NCI-H446 (cell line): ENCODE results near the gene BIN1.

Experiments
- DNase-seq, 2 experiments: peaks; one replicate each; lab custom pipeline; 2025; lab: John Stamatoyannopoulos, UW

Gene BIN1, protein sequence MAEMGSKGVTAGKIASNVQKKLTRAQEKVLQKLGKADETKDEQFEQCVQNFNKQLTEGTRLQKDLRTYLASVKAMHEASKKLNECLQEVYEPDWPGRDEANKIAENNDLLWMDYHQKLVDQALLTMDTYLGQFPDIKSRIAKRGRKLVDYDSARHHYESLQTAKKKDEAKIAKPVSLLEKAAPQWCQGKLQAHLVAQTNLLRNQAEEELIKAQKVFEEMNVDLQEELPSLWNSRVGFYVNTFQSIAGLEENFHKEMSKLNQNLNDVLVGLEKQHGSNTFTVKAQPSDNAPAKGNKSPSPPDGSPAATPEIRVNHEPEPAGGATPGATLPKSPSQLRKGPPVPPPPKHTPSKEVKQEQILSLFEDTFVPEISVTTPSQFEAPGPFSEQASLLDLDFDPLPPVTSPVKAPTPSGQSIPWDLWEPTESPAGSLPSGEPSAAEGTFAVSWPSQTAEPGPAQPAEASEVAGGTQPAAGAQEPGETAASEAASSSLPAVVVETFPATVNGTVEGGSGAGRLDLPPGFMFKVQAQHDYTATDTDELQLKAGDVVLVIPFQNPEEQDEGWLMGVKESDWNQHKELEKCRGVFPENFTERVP

DNA sequence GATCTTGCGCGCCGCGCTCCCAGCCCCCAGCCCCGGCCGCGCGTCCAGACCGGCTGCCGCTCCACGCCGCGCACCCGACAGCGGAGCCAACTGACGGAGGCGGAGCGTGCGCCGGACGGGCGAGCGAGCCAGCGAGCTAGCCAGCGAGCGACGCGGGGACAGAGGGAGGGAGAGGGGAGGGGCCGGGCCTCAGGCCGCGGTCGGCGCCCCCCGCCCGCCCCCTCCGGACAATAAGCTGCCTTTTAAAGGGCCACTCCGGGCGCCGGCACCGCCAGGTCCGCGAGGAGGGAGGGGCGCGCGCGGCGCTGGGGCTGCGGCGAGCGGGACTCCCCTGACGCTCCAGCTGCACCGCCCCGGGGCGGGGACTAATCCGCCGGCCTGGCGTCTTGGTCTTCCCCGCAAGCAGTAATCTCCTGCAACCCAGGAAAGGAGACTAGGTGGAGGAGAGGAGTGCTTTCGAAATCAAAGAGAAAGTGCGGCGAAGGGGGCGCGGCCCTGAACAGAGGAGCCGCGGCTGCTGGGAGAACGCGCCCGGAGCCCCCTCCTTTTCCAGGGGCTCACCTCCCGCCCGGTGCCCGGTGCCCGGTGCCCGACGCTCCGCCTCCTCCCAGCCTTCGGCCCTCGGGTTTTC, at the start of gene BIN1:
Gene BIN1, minus strand, starts transcription at position 164 of the 631 bp plus-strand sequence. CDS start 211 bp downstream, outside the sequence.
- DNase-seq: peak in 1 of 2 experiments; percentile 23

DNA sequence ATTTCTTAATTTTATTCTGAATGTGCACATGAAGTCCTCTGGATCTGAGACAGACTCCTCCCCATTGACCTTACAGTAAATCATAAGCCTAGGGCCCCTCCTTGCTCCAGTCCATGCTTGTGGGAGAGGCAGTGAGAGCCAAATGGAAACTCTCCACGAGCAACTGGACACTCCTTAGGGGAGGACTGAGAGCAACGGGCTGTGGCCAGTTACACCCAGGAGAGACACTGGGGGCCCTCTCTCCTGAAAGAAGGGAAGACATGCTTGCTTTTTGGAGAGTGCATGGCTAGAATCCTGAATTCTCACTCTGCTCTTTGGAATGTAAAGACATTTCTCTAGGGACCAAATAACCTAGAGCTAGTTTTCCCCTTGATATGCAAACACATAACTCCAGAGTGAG, 49.0 kb upstream of the BIN1 start:
- DNase-seq: no peak

DNA sequence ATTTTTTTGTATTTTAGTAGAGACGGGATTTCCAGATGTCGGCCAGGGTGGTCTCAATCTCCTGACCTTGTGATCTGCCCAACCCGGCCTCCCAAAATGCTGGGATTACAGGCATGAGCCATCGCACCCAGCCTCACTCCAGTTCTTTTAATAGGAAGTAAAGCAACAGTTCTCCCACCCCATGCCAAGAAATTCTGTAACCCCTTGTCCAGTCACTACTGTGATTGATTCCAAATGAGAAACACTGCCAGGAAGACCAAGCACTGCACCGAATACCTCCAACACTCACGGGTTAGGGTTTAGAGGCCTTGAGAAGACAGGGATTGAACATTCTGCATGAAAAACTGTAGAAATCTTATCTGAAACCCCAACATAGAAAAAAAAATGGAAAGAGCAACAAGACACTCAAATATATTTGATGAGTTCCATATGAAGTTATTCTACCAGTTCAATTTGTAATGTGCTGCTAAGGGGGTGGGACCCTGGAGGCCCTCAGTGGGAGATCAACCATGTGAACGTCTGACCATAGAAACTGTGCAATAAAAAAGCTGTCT, 48.2 kb upstream of the BIN1 start:
- no peak for DNase-seq

DNA sequence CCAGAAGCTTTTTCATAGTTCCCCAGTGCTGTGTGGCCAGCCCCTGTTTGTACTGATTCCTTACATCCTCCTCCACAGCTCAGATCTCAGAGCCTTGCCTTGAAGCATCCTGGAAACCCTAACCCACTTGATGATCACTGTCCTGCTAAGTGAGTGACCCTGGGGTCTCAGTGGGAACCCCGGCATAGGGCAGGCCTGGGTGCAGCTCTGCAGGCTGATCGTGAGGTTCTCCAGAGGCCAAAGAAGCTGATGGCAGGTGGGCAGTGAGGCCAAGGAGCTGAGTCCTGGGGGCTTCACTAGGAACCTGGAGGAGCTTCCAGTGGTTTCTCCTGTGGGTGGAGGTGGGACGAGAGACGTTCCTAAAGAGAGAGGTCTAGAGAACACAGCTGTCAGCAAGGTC, 47.4 kb upstream of the BIN1 start:
- no peak for DNase-seq

DNA sequence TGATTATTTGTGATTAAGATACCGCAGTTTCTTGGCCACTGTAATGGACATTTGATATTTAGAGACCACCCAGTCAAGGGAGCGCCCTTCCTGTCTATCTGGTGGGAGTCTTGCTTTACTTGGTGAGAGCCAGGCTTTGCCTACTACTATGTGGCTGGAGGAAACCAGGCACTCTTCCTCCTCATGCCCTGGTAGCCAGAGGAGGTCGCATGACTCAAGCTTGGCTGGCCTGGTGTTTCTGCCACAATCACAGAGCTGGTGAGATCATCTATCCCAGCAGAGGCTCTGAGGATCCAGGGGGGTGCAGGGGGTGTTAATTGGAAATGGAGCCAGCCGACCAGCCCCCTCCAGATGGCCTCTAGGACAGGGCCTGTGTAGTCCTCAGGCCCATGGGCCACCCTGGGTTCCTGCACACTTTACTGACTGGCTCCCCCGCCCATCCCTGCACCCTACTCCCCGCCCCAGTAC, 46.8 kb upstream of the BIN1 start:
- DNase-seq: no peak

DNA sequence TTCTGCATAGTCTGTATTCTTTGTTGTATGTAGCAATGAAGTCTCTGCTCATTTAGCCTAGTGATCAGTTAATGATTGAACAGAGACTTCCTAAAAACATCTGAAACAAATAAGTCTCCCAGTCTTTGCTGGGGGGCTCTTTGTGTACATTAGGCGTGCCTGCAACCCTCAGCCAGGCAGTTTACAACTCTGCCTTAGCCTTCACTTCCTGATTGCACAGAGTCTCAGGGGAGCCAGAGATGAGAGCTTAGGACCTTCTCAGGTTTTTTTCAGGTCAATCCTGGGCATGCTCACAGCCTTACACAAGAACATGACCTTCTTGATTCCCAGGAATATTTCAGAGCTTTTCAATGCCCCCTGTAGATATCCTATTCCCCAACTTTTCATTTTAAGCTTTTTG, 44.0 kb upstream of the BIN1 start:
- DNase-seq: no peak

DNA sequence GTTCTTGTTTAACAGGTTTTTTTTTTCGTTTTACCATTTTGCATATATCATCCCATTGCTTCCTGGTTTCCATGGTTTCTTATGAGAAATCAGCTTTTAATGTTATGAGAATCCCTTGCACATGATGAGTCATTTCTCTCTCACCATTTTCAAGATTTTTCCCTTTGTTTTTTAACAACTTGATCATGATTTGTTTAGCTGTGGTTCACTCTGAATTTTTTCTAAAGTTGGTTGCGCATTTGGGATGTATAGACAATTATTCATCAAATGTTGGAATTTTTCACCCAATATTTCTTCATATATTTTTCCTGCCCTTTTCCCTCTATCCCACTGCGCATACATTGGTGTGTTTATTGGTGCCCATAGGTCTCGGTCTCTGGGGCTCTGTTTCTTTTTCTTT, 42.4 kb upstream of the BIN1 start:
- no peak for DNase-seq

DNA sequence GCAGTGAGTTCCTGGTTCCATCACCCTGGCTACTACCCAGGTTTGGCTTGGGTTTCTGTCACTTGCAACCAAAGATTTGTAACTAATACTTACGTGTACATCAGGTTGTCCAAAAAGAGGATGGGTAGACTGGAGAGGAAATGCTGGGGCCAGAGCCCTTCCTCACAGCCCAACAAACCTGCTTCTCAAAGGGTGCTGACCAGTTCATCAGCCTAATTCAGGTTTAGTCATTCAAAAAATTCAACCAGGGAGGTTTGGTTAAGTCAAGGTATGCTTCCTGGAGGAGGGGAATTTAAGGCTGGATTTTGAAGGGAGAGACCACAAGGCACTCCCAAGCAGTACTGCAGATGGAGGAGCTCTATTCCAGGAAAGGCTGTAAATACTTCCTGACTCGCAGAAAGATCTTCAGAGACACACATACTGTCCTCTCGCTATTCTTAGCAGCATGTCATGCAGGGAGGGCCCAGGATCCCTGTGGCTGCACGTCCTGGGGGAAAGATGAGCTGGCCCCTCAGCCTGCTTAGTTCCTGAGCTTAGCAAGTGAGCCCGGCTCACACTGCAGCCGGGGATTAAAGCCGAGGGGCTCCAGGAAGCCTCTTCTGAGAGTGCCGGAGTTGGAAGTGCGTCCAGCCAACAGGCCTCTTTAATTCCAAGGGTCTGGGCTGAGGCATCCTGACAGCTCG, 40.0 kb upstream of the BIN1 start:
- DNase-seq: no peak

DNA sequence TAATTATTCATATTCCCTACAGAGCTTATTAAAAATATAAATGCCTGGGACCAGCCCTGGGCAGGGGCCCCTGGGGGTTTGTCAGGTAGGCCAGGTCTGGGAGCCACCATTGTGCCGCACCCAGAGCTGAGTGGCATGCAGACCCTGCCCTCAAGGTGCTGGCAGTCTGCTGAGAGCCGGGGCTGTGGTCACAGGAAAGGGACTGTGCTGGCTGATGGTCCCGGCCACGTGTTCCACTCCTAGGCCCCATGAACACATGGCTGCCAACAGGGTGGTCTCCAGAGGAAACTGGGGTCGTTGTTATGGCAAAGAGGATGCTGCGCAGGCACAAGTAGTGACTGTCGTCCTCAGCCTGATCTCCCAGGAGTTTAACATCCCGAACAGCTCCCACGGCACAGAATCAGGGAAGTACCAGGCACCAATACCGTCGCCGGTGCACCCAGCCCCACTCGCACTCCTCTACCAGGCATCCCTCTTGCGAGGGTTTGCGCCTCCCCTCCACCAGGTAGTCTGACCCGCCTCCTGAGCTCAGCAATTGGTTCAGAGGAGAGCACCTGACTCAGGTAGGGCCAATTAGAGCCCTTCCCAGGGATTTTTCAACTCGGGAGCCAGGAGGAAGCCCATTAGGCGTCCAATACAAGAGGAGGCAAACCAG, 39.2 kb upstream of the BIN1 start:
- no peak for DNase-seq

DNA sequence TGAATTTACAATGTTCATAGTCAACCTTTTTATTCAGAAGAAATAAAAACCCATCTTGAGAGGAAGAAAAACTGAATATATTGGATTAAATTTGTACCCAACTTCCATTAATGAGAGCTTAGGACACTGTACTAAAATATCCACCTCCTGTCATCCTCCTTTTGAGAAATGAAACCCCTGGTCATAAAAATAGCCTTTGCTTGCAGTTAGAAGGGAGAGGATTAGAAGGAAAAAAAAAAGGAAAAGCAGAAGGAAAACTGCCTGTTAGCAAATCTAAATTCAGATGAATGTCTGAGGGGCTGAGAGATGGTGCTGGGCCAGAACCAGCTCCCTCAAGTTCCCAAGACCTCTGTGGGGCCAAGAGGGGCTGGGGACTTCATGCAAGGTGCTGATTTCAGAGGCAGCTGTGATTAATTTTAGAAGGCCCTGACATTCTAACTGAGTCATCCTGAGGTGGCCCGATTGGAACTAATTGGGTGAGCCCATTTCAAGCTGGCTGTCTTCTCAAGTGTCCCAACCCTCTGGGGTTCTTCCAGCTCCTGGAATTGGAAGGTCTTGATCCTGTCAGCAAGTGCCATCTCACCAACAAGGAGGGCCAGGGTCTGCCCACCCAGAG, 38.4 kb upstream of the BIN1 start:
- DNase-seq: no peak

DNA sequence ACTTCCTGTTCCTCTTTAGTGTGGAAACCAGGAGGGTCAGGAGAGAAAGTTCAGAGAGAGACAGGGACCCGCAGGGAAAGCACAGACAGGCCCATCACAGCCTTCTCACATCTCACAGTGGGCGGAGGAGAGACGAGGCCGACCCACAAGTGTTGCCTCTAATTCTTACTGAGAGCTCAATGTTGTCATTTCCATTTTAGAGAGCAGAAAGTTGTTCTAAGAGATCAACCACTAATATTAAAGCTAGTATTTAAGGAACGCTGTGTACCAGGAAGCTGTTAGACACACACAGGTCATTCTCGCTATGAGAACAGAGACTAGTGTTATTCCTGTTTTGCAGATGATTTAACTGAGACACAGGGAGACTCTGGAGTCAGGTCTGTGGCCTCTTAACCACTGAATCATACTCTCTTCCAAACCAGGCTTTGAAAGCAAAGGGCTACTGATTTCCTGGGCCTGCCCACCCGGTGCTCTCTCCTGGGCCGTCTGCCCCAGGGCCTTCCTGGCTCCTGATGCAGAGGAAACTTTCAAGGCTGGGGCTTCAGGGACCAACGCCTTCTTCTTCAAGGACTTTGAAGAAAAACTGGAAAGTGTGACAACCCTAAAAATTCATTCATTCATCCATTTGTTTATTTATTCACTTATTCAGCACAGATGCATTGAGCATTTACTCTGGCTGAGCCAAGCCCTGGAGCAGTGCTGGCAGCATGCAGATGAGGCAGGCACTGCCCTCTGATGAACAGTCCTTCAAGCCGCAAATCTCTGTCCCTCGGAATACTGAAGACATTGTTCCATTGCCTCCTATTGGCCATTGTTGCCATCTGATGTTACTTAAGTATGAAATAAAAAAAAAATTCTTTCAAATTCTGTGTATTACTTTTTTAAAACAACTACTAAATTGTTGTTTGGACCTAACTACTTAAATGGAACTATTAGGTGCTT, 37.2 kb upstream of the BIN1 start:
- DNase-seq: no peak

DNA sequence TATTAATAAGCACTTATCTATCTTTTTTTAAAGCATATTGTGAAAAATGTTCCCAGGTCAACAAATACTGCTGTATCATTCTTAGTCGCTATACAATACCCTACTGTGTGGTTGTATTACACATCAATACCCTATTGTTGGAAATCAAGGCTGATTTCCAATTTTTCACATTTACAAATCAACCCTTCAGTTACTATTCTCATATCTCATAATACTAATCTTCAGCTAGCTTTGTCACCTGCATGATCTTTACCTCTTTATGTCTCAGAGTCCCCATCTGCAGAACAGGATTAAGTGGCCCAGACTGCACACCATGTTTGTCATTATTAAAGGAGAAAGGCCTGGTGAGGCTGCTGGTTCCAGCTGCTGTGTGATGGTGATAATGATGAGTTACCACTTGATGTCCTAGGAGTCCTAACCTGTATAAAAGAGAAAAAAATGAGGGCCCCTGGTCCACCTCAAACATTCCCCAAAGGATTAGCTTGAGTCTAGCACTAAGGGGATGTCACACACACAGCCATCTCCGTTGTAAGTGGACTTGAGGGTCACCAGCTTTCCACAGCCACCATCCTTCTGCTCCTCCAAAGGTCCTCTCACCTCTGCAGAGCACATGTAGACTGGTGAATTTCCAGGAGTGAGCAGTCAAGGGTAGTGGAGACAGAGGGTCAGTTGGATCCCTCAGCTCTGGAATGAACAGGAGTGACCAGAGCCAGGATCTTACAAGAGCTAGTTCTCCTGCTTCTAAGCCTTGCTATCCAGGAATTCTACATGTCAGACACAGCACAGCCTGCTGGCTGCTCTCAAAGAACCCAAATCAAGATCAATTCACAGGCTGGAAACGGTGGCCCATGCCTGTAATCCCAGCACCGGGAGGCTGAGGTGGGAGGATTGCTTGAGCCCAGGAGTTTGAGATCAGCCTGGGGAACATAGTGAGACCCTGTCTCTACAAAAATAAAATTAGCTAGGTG, 36.0 kb upstream of the BIN1 start:
- DNase-seq: no peak

DNA sequence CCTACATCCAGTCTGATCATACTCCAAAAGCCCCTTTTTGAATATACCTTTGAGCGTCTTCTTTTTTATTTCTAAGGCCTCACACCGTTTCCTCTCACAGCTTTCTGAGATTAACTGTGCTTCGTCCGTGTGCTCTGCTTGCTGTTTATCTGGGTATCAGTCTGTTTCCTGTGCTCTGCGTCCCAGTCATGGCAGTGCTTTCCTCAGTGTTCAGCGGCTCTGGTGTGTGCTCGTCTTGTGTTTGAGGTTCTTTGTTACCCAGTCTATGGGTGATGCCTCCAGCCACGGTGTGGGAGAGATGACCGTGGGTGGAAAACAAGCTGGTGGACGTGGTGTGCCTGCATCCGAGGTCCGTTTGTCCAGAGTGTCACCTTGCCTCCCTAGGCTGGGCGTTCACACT, 33.6 kb upstream of the BIN1 start:
- DNase-seq: no peak

DNA sequence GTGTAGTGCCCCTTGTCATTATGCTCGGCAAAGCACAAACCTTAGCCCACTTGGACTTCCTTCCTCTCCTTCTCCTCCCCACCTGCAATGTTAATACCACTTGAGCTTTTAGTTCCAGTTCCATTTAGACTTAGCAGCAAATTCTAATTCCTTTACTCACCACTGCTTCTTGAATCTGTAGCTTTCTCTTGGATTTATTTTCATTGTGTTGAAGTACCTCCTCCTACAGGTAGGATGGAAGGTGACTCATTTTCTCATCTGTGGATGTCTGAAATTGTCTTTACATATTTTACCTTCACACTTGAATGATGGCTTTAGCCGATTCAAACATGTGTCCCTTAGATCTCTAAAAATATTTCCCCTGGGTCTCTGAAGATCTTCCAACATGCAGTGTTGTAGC, 32.8 kb upstream of the BIN1 start:
- DNase-seq: no peak

DNA sequence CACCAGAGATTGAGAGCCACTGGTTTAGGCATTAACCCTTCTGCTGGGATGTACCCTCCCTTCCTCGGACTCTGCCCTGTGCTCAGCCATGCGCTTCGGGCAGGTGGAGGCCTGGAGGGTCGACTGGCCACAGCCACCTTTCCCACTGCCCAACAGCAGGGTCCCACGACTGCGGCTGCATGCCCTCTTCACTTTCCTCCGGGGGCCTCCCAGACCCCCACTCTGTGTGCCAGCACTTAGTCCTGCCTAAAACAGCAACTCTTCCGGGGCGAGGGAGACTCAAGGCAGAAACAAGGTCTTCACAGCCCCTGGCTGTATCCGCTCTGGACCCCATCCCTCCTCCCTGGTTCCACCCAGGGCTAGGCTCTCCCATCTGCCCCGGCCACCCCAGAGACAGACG, 31.3 kb upstream of the BIN1 start:
- no peak for DNase-seq

DNA sequence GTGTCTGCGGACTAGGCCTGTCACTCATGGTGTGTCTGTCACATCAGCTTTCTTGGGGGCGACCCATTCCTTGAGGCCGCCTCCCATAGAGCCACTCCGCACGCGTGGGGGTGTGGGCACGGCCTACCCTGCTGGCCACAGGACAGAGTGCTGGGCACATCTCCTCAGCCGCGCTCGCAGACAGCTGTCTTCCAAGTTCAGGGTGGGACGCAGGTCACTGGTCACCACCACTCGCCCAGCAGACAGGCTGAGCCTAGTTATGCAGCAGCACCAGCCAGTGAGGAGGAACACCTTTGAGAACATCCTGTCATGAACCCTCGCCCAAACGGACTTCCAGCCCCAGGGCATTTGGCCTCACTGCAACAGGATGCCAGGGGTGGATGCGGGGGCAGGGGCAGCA, 30.8 kb upstream of the BIN1 start:
- DNase-seq: no peak

DNA sequence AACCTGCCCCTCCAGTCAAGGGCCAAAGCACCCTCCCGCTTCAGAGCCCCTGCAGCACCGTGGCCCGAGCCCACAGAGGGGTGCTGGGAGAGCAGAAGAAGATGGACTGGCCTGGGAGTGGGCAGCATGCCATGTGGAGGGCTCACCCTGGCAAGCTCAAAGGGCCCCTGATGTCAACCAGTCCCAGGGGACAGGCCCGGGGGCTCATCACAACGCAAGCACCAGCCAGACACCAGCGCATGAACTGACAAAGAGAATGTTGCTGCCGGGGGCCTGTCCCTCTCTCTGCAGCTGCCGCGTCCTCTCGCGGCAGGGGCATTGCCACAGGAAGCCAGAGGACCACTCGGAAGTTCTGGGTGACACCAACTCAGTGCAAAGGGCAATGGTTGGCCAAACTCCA, 30.3 kb upstream of the BIN1 start:
- DNase-seq: no peak

DNA sequence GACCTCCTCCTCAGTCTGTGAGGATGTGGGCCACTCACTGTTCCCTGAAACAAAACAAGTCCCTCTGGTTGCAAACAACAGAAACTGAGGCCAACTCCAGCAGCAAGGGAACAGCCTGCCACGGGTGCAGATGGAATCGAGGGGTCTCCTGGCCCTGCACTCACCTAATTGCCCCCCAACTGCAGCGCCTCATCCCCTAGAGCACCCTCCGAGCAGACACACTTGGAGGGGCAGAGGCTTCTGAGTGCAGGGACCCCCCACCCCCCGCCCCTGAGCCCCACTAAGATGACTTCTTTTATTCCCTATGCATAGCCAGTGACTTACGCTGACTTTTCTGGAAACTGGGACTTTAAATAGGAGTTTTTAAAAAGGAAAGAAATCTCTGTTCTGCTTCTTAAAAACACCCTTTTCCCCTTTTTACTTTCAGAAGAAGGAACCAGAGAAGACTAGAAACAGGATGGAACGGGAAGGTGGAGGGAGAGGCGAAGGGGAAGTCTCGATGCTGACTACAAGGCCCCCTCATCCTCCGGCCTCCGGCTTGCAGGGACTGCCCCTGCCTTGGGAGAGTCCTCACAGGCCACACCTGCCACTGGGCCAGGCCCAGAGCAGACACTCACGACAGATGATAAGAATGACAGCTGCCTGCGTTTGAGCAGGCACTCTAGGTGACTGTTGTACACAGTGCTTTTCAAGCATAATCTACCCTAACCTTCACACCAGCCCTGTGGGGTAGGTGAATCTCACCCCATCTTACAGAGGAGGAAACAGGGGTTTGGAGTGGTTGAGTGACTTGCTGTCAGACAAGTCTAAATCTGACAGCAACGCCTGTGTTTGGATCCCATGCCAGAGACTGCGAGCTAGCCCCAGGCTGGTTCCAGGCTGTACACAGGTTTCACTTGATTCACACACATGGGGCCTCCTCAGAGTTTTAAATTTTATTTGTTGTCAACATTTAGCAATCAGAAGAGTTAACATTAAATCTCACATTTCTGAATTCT, 28.2 kb upstream of the BIN1 start:
- no peak for DNase-seq
